Sigmoid colon (tissue), 7 donors: ENCODE measurements around the gene ZDHHC6. TPM values are rescaled to one million over a fixed set of nuclear protein-coding genes. Genes with fewer than 3 reads are reported as not detected.

ENCODE experiments used
- DNase-seq: peaks from one replicate; pipeline ENCODE4 v3.0.0-alpha.2; 2019
- H3K27ac ChIP-seq, 4 donors: fragments of 200-600 bp; sonication (generic); one replicate each; pipeline ENCODE4 v1.5.1; 2016 to 2019; ENCODE audit warnings: mild to moderate bottlenecking in 1 of 4
- H3K27me3 ChIP-seq, 3 donors: fragments of 200-600 bp; sonication (generic); one replicate each; pipeline ENCODE4 v1.5.1; 2019; ENCODE audit warnings: mild to moderate bottlenecking in 1 of 3
- H3K36me3 ChIP-seq, 4 donors: fragments of 200-600 bp; sonication (generic); one replicate each; pipeline ENCODE4 v1.5.1; 2016 to 2019
- H3K4me1 ChIP-seq, 4 donors: fragments of 200-600 bp; sonication (generic); one replicate each; pipeline ENCODE4 v1.5.1; 2017 to 2019
- H3K4me3 ChIP-seq, 4 donors: fragments of 200-600 bp; sonication (generic); one replicate each; pipeline ENCODE4 v1.5.1; 2017 to 2019; ENCODE audit warnings: mild to moderate bottlenecking in 2 of 4, moderate library complexity in 1 of 4
- H3K9me3 ChIP-seq, 4 donors: fragments of 200-600 bp in 3 of 4; sonication (generic) in 3 of 4; one replicate each; pipeline versions ENCODE4 v1.5.1 to v1.6.1; 2013 to 2019
- CTCF ChIP-seq, 4 experiments: fragments of 450-650 bp in 3 of 4; fragments of 200-600 bp in 1 of 4; IDR thresholded peaks; one replicate each; pipeline ENCODE4 v1.5.1; 2016 to 2019; ENCODE audit warnings: antibody characterized with exemption in 4 of 4, mild to moderate bottlenecking in 3 of 4, moderate library complexity in 2 of 4
- EP300 ChIP-seq, 4 donors: sonication (generic); formaldehyde crosslinking; IDR thresholded peaks; one replicate each; pipeline ENCODE4 v1.6.1; 2017; ENCODE audit warnings: antibody characterized with exemption in 4 of 4
- POLR2A ChIP-seq, 2 donors: fragments of 450-650 bp; IDR thresholded peaks; one replicate each; pipeline ENCODE4 v1.6.1; 2016; ENCODE audit warnings: antibody characterized with exemption in 2 of 2, mild to moderate bottlenecking in 2 of 2, moderate library complexity in 2 of 2
- POLR2AphosphoS5 ChIP-seq, 4 donors: sonication (generic); formaldehyde crosslinking; IDR thresholded peaks; one replicate each; pipeline ENCODE4 v1.6.1; 2017; ENCODE audit warnings: antibody characterized with exemption in 4 of 4
- WGBS, 2 donors: extraction: QIAGEN DNeasy Blood & Tissue Kit; methylation state at CpG; one replicate each; pipeline ENCODE4 v1.1.7; 2013; 5-methylcytosine and 5-hydroxymethylcytosine counted together
- intact Hi-C: fragments of 100-400 bp; cut with DNase I; formaldehyde crosslinking; loops from one replicate; pipeline ENCODE4 v1.15.1; 2023
- polyA plus RNA-seq, 3 donors: library from polyadenylated mRNA; stranded (reverse); fragments of 200-250 nt; gene quantifications; one replicate each; pipeline ENCODE4 v1.2.3, GENCODE V29; 2013
- total RNA-seq, 4 donors: library from RNA; depleted of rRNA; stranded (reverse); fragments of >200 nt; gene quantifications; one replicate each; pipeline ENCODE4 v1.1.0, GENCODE V29; 2016
- donor health status: healthy with polysubstance abuse.
- donor health status: Bipolar disorder and iron deficiency.
- donor health status: healthy.

Gene ZDHHC6
- total and polyA plus RNA-seq, 7 donors = 16.7 to 35.0 (median 22.9) TPM

GRCh38 chr10:112487964-112488363 lies 41.2 kb upstream of the ZDHHC6 start:
- H3K27ac ChIP-seq = no peak overlapping the region
- H3K4me3 ChIP-seq = no peak overlapping the region
- no peaks in the 10 kb centered on the region for H3K36me3 ChIP-seq
- no peak for DNase-seq
- no peaks in the 10 kb centered on the region for H3K27me3 ChIP-seq
- peaks cover 0 to 12% (median 6%) of the 10 kb centered on the region in 4 donors for H3K4me1 ChIP-seq
- H3K9me3 ChIP-seq = no peaks in the 10 kb centered on the region
- intact Hi-C loops = no loop called here
- no peak for TF ChIP-seq EP300 (IDR thresholded peaks at IDR 0.05)
- no peak for TF ChIP-seq CTCF (IDR thresholded peaks at IDR 0.05)
- TF ChIP-seq POLR2AphosphoS5 (IDR thresholded peaks at IDR 0.05) = no peak
- TF ChIP-seq POLR2A (IDR thresholded peaks at IDR 0.05) = no peak

GRCh38 chr10:112484399-112484798 lies 37.7 kb upstream of the ZDHHC6 start:
- Histone ChIP-seq H3K4me1 (no peaks in the 10 kb centered on the region), H3K36me3 (no peaks in the 10 kb centered on the region), H3K27me3 (no peaks in the 10 kb centered on the region), H3K27ac (no peak overlapping the region), H3K9me3 (no peaks in the 10 kb centered on the region), H3K4me3 (no peak overlapping the region)
- 96% methylated on average over 2 of the region's 2 CpGs for WGBS, 2 donors
- intact Hi-C loops = no loop called here
- DNase-seq = no peak
- no peak for TF ChIP-seq POLR2AphosphoS5 (IDR thresholded peaks at IDR 0.05)
- no peak for TF ChIP-seq EP300 (IDR thresholded peaks at IDR 0.05)
- TF ChIP-seq POLR2A (IDR thresholded peaks at IDR 0.05) = no peak
- no peak for TF ChIP-seq CTCF (IDR thresholded peaks at IDR 0.05)

GRCh38 chr10:112481602-112482001 lies 34.9 kb upstream of the ZDHHC6 start:
- no peak overlapping the region for H3K4me3 ChIP-seq
- DNase-seq = no peak
- H3K4me1 ChIP-seq = no peaks in the 10 kb centered on the region
- 91 to 93% methylated on average over 3 of the region's 3 CpGs for WGBS, 2 donors
- TF ChIP-seq POLR2AphosphoS5 (IDR thresholded peaks at IDR 0.05) (no peak), EP300 (IDR thresholded peaks at IDR 0.05) (no peak), CTCF (IDR thresholded peaks at IDR 0.05) (no peak), POLR2A (IDR thresholded peaks at IDR 0.05) (no peak)
- no peaks in the 10 kb centered on the region for H3K36me3 ChIP-seq
- H3K27me3 ChIP-seq = no peaks in the 10 kb centered on the region
- no peaks in the 10 kb centered on the region for H3K9me3 ChIP-seq
- H3K27ac ChIP-seq = no peak overlapping the region
- intact Hi-C loops = no loop called here

- 32 to 65% methylated on average over 3 of the region's 3 CpGs for WGBS, 2 donors
- no peak overlapping the region for H3K4me3 ChIP-seq
- peak in 1 of 4 experiments; percentile 14 for TF ChIP-seq CTCF (IDR thresholded peaks at IDR 0.05)
- TF ChIP-seq POLR2AphosphoS5 (IDR thresholded peaks at IDR 0.05) = no peak
- intact Hi-C loops = loop anchor here (5.0 kb wide), 1 partner anchor 912 kb away; no protein-coding TSS in a partner anchor
- H3K27me3 ChIP-seq = no peaks in the 10 kb centered on the region
- H3K27ac ChIP-seq = no peak overlapping the region
- DNase-seq = no peak
- H3K4me1 ChIP-seq = peaks cover 0 to 9% (median 0%) of the 10 kb centered on the region in 4 donors
- no peaks in the 10 kb centered on the region for H3K36me3 ChIP-seq
- no peaks in the 10 kb centered on the region for H3K9me3 ChIP-seq
Measured at GRCh38 chr10:112475575-112476218, 29.0 kb upstream of the ZDHHC6 start.
